Omental fat pad (tissue), 4 donors: ENCODE data around the gene ZNF586. TPM values are rescaled to one million over a fixed set of nuclear protein-coding genes. Genes with fewer than 3 reads are reported as not detected.

Experiments
- ATAC-seq: fragments of 150-250 bp; one replicate; pipeline ENCODE4 v1.9.1; 2016; ENCODE audit warnings: mild to moderate bottlenecking, moderate library complexity; ENCODE audit not compliant: low FRiP score
- DNase-seq: peaks from one replicate; pipeline ENCODE4 v3.0.0-alpha.2; 2019; ENCODE audit warnings: low spot score
- total RNA-seq, 4 donors: library from RNA; depleted of rRNA; stranded (reverse); fragments of >200 nt; gene quantifications; one replicate each; pipeline ENCODE4 v1.1.0, GENCODE V29; 2016
- TF ChIP-seq, protein P1 (sequence below), 3 donors: fragments of 450-650 bp; IDR thresholded peaks; one replicate each; pipeline ENCODE4 v1.5.1; 2016 to 2017; ENCODE audit warnings: antibody characterized with exemption in 3 of 3, mild to moderate bottlenecking in 3 of 3, moderate library complexity in 2 of 3

Gene ZNF586
- total RNA-seq, 4 donors from 2014 or later = 14.3 to 21.1 (median 17.4) TPM

DNA sequence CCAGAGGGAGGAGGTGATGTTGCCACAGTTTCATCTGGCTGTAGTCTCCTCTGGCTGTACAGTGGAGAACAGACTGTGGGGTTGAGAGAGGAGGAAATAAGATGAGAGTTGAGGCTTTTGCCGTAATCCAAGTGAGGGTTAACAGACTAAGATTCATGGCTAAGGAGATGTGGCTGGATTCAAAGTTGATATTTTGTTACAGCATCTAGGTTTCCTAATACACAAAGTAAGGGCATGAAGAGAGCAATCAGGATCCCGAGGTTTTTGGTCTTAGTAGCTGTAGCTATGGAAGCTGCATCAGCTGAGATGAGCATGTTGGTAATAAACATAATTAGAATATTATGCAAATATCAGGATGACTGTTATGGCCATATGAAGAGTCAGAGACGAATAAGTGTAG, 21.4 kb upstream of the ZNF586 start:
- TF ChIP-seq, protein P1, sequence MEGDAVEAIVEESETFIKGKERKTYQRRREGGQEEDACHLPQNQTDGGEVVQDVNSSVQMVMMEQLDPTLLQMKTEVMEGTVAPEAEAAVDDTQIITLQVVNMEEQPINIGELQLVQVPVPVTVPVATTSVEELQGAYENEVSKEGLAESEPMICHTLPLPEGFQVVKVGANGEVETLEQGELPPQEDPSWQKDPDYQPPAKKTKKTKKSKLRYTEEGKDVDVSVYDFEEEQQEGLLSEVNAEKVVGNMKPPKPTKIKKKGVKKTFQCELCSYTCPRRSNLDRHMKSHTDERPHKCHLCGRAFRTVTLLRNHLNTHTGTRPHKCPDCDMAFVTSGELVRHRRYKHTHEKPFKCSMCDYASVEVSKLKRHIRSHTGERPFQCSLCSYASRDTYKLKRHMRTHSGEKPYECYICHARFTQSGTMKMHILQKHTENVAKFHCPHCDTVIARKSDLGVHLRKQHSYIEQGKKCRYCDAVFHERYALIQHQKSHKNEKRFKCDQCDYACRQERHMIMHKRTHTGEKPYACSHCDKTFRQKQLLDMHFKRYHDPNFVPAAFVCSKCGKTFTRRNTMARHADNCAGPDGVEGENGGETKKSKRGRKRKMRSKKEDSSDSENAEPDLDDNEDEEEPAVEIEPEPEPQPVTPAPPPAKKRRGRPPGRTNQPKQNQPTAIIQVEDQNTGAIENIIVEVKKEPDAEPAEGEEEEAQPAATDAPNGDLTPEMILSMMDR (IDR thresholded peaks at IDR 0.05) = no peak
- no peak for DNase-seq
- ATAC-seq = no peak

DNA sequence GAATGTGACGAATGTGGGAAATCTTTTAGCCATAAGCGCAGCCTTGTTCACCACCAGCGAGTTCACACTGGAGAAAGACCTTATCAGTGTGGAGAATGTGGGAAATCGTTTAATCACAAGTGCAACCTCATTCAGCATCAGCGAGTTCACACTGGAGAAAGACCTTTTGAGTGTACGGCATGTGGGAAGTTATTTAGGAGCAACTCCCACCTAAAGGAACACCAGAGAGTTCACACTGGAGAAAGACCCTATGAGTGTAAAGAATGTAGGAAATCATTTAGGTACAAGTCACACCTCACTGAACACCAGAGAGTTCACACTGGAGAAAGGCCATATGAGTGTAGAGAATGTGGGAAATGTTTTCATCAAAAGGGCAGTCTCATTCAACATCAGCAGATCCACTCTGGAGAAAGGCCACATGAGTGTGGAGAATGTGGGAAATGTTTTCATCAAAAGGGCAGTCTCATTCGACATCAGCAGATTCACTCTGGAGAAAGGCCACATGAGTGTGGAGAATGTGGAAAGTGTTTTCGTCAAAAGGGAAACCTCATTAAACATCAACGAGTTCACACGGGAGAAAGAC, 15.3 kb upstream of the ZNF586 start:
- TF ChIP-seq, protein P1 (IDR thresholded peaks at IDR 0.05) = no peak
- DNase-seq = no peak
- no peak for ATAC-seq

DNA sequence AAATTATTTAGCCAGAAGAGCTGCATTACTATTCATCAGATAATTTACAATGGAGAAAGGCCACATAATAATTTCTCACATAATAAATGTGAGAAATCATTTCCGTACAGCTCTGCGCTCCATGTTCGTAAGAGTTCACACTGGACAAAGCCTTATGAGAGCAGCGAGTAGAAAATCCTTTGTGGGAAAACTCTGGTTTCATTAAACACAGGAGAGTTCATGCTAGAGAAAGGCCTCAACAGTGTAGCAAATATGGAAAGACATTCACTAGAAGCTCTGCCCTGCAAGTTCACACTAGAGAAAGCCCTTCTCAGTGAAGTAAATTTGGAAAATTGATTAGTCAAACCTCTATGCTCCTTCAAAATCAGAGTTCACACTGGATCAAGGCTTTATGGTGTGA, 14.4 kb upstream of the ZNF586 start:
- DNase-seq = no peak
- TF ChIP-seq, protein P1 (IDR thresholded peaks at IDR 0.05) = no peak

DNA sequence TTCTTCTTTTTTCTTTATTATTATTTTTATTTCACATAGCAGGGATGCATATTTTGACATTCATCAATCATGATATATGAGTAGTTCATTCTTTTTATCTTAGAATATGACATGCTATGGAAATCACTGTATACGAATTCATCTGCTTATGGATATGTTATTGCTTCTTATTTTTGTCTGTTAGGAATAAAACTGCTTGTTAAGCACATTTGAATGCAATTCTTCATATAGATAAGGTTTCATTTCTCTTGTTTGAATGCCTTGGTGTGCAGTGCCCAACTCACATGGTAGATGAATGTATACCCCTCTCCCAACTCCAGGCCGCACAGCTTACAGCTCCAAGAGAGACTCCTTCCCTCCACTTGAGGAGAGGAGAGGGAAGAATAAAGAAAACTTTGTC, 11.5 kb upstream of the ZNF586 start:
- TF ChIP-seq, protein P1 (IDR thresholded peaks at IDR 0.05) = no peak
- no peak for DNase-seq
- ATAC-seq = no peak

More for the DNA sequence above, 14.4 kb upstream of the ZNF586 start:
- ATAC-seq = no peak

DNA sequence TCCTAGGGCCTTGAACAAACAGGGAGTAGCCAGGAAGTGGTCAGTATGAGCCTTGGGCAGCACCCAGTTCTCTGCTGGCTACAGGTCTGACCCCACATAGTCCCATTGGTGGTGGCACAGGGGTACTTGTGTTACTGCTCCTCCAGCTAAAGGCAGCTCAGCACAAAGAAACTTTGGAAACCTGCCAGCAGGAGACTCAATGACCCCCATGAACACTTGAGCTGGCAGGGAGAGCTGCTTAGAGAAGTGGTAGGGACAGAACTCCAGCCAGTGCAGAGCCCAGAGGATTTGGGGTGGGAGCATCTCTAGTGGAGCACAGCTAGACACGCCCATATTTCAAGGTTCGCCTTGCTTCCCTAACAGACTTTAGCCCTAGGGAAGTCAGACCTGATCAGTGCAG, 10.4 kb upstream of the ZNF586 start:
- ATAC-seq (no peak), DNase-seq (no peak)
- TF ChIP-seq, protein P1 (IDR thresholded peaks at IDR 0.05) = no peak

DNA sequence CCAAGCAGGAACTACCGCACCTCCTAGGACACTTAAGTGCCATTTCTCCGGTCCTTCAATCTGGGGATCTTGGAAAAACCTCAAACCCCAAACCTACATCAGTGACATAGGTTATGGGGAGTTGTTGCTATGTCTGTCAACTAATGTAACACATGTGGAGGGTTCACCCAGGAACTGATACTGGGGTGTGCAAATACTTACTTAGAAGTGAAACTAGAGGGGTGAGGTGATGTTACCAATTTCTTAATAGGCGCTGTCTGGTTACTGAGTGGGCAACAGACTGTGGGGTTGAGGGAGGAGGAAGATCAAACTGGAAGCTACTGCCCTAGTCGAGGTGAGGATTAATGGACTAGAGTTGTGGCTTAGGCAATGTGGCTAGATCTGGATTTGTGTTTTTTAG, 1.9 kb downstream of the ZNF586 start:
- TF ChIP-seq, protein P1 (IDR thresholded peaks at IDR 0.05) = no peak
- no peak for ATAC-seq
- DNase-seq = no peak

DNA sequence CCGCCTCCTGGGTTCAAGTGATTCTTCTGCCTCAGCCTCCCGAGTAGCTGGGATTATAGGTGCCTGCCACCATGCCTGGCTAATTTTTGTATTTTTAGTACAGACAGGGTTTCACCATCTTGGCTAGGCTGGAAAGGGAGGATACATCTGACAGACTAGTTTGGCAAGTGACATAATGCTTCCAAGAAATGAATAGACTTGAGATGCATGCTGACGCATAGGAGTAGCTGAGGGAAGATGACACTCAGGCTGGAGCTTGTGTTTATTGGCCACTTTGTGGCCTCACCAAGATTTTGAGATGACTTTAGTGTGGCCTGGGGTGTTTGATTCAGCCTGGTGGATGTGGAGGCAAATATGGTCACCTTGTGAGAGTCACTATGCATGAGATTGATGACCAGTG, 4.0 kb downstream of the ZNF586 start:
- ATAC-seq (no peak), DNase-seq (no peak)
- TF ChIP-seq, protein P1 (IDR thresholded peaks at IDR 0.05) = no peak
